ENCODE results near the gene PABPN1L. TPM values are rescaled to one million over a fixed set of nuclear protein-coding genes. Genes with fewer than 3 reads are reported as not detected.

PABPN1L gene
- total RNA-seq, 1 experiment from 2014 or later = not detected

DNA sequence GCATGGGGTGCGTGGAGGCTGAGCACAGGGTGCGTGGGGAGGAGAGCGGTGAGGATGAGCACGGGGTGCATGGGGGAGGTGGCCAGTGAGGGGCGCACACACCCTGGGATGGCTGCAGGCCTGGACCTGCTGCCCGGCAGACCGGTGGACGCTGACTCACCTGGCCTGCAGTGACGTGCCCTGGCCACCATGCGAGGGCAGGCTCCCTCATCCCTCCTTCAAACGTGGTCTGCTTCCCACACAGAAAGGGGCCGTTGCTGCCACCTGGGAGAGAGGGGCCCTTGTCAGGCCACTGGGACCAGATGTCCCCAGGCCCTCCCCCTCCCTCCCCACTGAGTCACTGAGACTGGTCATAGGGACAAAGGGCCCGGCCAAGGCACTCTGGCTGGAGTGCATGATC, 34.6 kb downstream of the PABPN1L start:
- Histone ChIP-seq H2BK12ac (ENCODE audit: insufficient read length, low read depth, low read length) (no peak overlapping the region), H3K56ac (ENCODE audit: insufficient read length, low read depth, low read length) (no peak overlapping the region), H3K27ac (ENCODE audit: insufficient read length, low read depth, low read length) (no peak overlapping the region), H2BK5ac (ENCODE audit: insufficient read length, low read length) (no peak overlapping the region), H2AFZ (ENCODE audit: low read length) (no peak overlapping the region), H2BK20ac (ENCODE audit: low read depth, low read length, poor library complexity, severe bottlenecking) (no peak overlapping the region), H3T11ph (ENCODE audit: low read length) (no peak overlapping the region), H2BK15ac (ENCODE audit: low read depth, low read length) (no peak overlapping the region), H3K23me2 (ENCODE audit: insufficient read length, low read depth, low read length, poor library complexity, severe bottlenecking) (no peaks in the 10 kb centered on the region), H4K91ac (ENCODE audit: insufficient read length, low read depth, low read length) (no peak overlapping the region), H3K9ac (ENCODE audit: extremely low read depth, insufficient read length, low read length) (no peak overlapping the region), H3K79me1 (ENCODE audit: insufficient read depth, low read depth, low read length, poor library complexity, severe bottlenecking) (no peaks in the 10 kb centered on the region), H2BK120ac (ENCODE audit: low read depth, low read length, poor library complexity, severe bottlenecking) (no peak overlapping the region), H3K9me3 (ENCODE audit: control insufficient read depth, low read depth, low read length) (no peaks in the 10 kb centered on the region), H3K4me2 (ENCODE audit: insufficient read depth, insufficient read length, low read length) (no peak overlapping the region), H3K79me2 (ENCODE audit: insufficient read depth, low read length) (no peaks in the 10 kb centered on the region), H4K5ac (ENCODE audit: insufficient read length, low read depth, low read length) (no peak overlapping the region), H4K8ac (replicated peaks; ENCODE audit: insufficient read length, low read depth, low read length) (no peak overlapping the region), H3K23ac (ENCODE audit: insufficient read length, low read depth, low read length) (no peak overlapping the region), H3K4ac (ENCODE audit: low read depth, low read length) (no peak overlapping the region), H4K20me1 (ENCODE audit: control insufficient read depth, insufficient read depth, insufficient read length) (no peaks in the 10 kb centered on the region), H3K4me1 (ENCODE audit: insufficient read depth, low read length) (no peaks in the 10 kb centered on the region), H3K18ac (ENCODE audit: insufficient read length, low read depth, low read length) (no peak overlapping the region), H2AK5ac (ENCODE audit: insufficient read length, low read length) (no peak overlapping the region), H3K27me3 (ENCODE audit: insufficient read depth, low read length) (no peaks in the 10 kb centered on the region), H3K14ac (ENCODE audit: insufficient read depth, low read length) (no peak overlapping the region)
- H3K9me3 Mint-ChIP-seq = no peaks in the 10 kb centered on the region
- whole genome bisulfite sequencing (ENCODE audit: extremely low coverage, insufficient read length, low lambda C conversion rate) = no CpG with 5 or more reads among the region's 13 CpGs
- TF ChIP-seq, protein P1, sequence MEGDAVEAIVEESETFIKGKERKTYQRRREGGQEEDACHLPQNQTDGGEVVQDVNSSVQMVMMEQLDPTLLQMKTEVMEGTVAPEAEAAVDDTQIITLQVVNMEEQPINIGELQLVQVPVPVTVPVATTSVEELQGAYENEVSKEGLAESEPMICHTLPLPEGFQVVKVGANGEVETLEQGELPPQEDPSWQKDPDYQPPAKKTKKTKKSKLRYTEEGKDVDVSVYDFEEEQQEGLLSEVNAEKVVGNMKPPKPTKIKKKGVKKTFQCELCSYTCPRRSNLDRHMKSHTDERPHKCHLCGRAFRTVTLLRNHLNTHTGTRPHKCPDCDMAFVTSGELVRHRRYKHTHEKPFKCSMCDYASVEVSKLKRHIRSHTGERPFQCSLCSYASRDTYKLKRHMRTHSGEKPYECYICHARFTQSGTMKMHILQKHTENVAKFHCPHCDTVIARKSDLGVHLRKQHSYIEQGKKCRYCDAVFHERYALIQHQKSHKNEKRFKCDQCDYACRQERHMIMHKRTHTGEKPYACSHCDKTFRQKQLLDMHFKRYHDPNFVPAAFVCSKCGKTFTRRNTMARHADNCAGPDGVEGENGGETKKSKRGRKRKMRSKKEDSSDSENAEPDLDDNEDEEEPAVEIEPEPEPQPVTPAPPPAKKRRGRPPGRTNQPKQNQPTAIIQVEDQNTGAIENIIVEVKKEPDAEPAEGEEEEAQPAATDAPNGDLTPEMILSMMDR (conservative IDR thresholded peaks at IDR 0.05) = no peak; the same call in 2 of the 3 replicates
- no peak overlapping the region for H3K4me3 Mint-ChIP-seq
- H3K4me1 Mint-ChIP-seq = no peaks in the 10 kb centered on the region
- H3K27ac Mint-ChIP-seq = no peak overlapping the region
- DNase-seq = no peak
- H3K27me3 Mint-ChIP-seq (ENCODE audit: low read depth) = no peaks in the 10 kb centered on the region
- H3K36me3 Mint-ChIP-seq (ENCODE audit: insufficient read depth in 1 of 3, low read depth in 3 of 3) = peaks cover 0 to 6% (median 3%) of the 10 kb centered on the region in 3 experiments; a peak in 3 of 7 replicates
